Right atrium auricular region (tissue), 2 donors: ENCODE measurements around the gene STAT1. TPM values are rescaled to one million over a fixed set of nuclear protein-coding genes. Genes with fewer than 3 reads are reported as not detected.

Experiments used
- DNase-seq: peaks from one replicate; pipeline ENCODE4 v3.0.0-alpha.2; 2019; ENCODE audit warnings: low spot score
- H3K27ac ChIP-seq, 2 donors: fragments of 200-600 bp; sonication (generic); 1 replicate in 1 of 2; 2 replicates in 1 of 2; pipeline ENCODE4 v1.5.1; 2016 to 2019
- H3K27me3 ChIP-seq, 2 donors: fragments of 200-600 bp; sonication (generic); one replicate each; pipeline versions ENCODE4 v1.5.1 to v1.6.0; 2017 to 2019
- H3K36me3 ChIP-seq: fragments of 200-600 bp; sonication (generic); one replicate; pipeline ENCODE4 v1.5.1; 2016
- H3K4me1 ChIP-seq, 2 donors: fragments of 200-600 bp; sonication (generic); one replicate each; pipeline versions ENCODE4 v1.5.1 to v1.6.0; 2017 to 2019
- H3K4me3 ChIP-seq, 2 donors: fragments of 200-600 bp; sonication (generic); 1 replicate in 1 of 2; 2 replicates in 1 of 2; pipeline ENCODE4 v1.5.1; 2017 to 2019; ENCODE audit warnings: mild to moderate bottlenecking in 1 of 2, moderate library complexity in 1 of 2
- H3K9me3 ChIP-seq, 2 donors: fragments of 200-600 bp; sonication (generic); one replicate each; pipeline ENCODE4 v1.5.1; 2019
- CTCF ChIP-seq, 2 donors: fragments of 200-600 bp; sonication (generic); IDR thresholded peaks; one replicate each; pipeline ENCODE4 v1.5.1; 2019; ENCODE audit warnings: antibody characterized with exemption in 2 of 2
- total RNA-seq, 2 donors: library from RNA; depleted of rRNA; stranded (reverse); fragments of >200 nt; gene quantifications; one replicate each; pipeline ENCODE4 v1.1.0, GENCODE V29; 2016

STAT1 gene
- total RNA-seq, 2 donors from 2014 or later, result 34.8 to 36.6 TPM

GRCh38 chr2:191038241-191038725 lies 24.3 kb upstream of the STAT1 start:
- no peaks in the 10 kb centered on the region for H3K27me3 ChIP-seq
- H3K4me1 ChIP-seq, result no peaks in the 10 kb centered on the region
- no peak for DNase-seq
- H3K9me3 ChIP-seq, result no peaks in the 10 kb centered on the region
- no peak overlapping the region for H3K4me3 ChIP-seq
- peaks cover 15% of the 10 kb centered on the region for H3K36me3 ChIP-seq
- no peak for TF ChIP-seq CTCF (IDR thresholded peaks at IDR 0.05)
- no peak overlapping the region for H3K27ac ChIP-seq

GRCh38 chr2:191037351-191037750 lies 23.4 kb upstream of the STAT1 start:
- no peak for DNase-seq
- H3K36me3 ChIP-seq, result peaks cover 15% of the 10 kb centered on the region
- H3K4me3 ChIP-seq, result no peak overlapping the region
- H3K27me3 ChIP-seq, result no peaks in the 10 kb centered on the region
- no peak for TF ChIP-seq CTCF (IDR thresholded peaks at IDR 0.05)
- no peak overlapping the region for H3K27ac ChIP-seq
- no peaks in the 10 kb centered on the region for H3K9me3 ChIP-seq
- H3K4me1 ChIP-seq, result no peaks in the 10 kb centered on the region

- Histone ChIP-seq H3K4me1 (no peaks in the 10 kb centered on the region), H3K4me3 (no peak overlapping the region), H3K27ac (no peak overlapping the region), H3K27me3 (no peaks in the 10 kb centered on the region), H3K36me3 (peaks cover 15% of the 10 kb centered on the region), H3K9me3 (no peaks in the 10 kb centered on the region)
- no peak for DNase-seq
- TF ChIP-seq CTCF (IDR thresholded peaks at IDR 0.05), result no peak
Observed at GRCh38 chr2:191036363-191036762, 22.4 kb upstream of the STAT1 start.

GRCh38 chr2:191032588-191033429 lies 18.8 kb upstream of the STAT1 start:
- no peaks in the 10 kb centered on the region for H3K27me3 ChIP-seq
- H3K27ac ChIP-seq, result peak overlapping the region in 1 of 2 donors; percentile 28
- TF ChIP-seq CTCF (IDR thresholded peaks at IDR 0.05), result no peak
- no peak for DNase-seq
- no peak overlapping the region for H3K4me3 ChIP-seq
- peaks cover 0 to 6% of the 10 kb centered on the region in 2 donors for H3K4me1 ChIP-seq
- H3K36me3 ChIP-seq, result peaks cover 5% of the 10 kb centered on the region
- no peaks in the 10 kb centered on the region for H3K9me3 ChIP-seq

GRCh38 chr2:191031256-191031655 lies 17.3 kb upstream of the STAT1 start:
- Histone ChIP-seq H3K4me1 (peaks cover 0 to 6% of the 10 kb centered on the region in 2 donors), H3K36me3 (no peaks in the 10 kb centered on the region), H3K27ac (no peak overlapping the region), H3K9me3 (no peaks in the 10 kb centered on the region), H3K4me3 (no peak overlapping the region), H3K27me3 (no peaks in the 10 kb centered on the region)
- TF ChIP-seq CTCF (IDR thresholded peaks at IDR 0.05), result no peak
- DNase-seq, result no peak
